Kidney (tissue), 14 donors: ENCODE results near the gene SLC49A3. TPM values are rescaled to one million over a fixed set of nuclear protein-coding genes. Genes with fewer than 3 reads are reported as not detected.
A peak's percentile ranks its signal among the peaks of the same experiment; 100 is the strongest.

Source experiments
- DNase-seq, 5 donors: peaks; one replicate each; pipeline ENCODE4 v3.0.0-alpha.2; 2013 to 2020
- FAIRE-seq: peaks from 2 replicates; lab custom pipeline; 2012; peaks lifted over from hg19 to GRCh38; lab: Jason Lieb, UNC
- H3K27ac ChIP-seq, 2 donors: one replicate each; pipeline ENCODE4 v1.7.0; 2013; ENCODE audit warnings: low read depth in 2 of 2, low read length in 2 of 2, inconsistent platforms in 1 of 2
- H3K27me3 ChIP-seq: one replicate; pipeline ENCODE4 v1.7.1; 2013; ENCODE audit warnings: low read length, inconsistent platforms; ENCODE audit not compliant: control insufficient read depth, insufficient read depth
- H3K36me3 ChIP-seq, 3 donors: one replicate each; pipeline versions ENCODE4 v1.7.0 to v1.7.1; 2013; ENCODE audit warnings: low read length in 3 of 3, control low read depth in 1 of 3, inconsistent platforms in 1 of 3; ENCODE audit not compliant: insufficient read depth in 3 of 3, control insufficient read depth in 2 of 3
- H3K4me1 ChIP-seq, 3 donors: one replicate each; pipeline versions ENCODE4 v1.7.0 to v1.7.1; 2013; ENCODE audit warnings: low read length in 3 of 3, inconsistent platforms in 1 of 3, low read depth in 1 of 3; ENCODE audit not compliant: control insufficient read depth in 2 of 3, insufficient read depth in 2 of 3
- H3K4me3 ChIP-seq, 3 donors: one replicate each; pipeline versions ENCODE4 v1.7.0 to v1.8.1; 2013; ENCODE audit warnings: low read length in 3 of 3, control low read depth in 1 of 3, inconsistent platforms in 1 of 3
- H3K9ac ChIP-seq, 3 donors: one replicate each; pipeline versions ENCODE4 v1.7.0 to v1.7.1; 2013; ENCODE audit warnings: low read length in 3 of 3, control low read depth in 1 of 3, inconsistent platforms in 1 of 3
- H3K9me3 ChIP-seq, 3 donors: one replicate each; pipeline versions ENCODE4 v1.7.0 to v1.7.1; 2013; ENCODE audit warnings: low read length in 3 of 3, control low read depth in 1 of 3, inconsistent platforms in 1 of 3; ENCODE audit not compliant: control insufficient read depth in 2 of 3, insufficient read depth in 1 of 3
- CTCF ChIP-seq: IDR thresholded peaks from 3 replicates; pipeline ENCODE4 v1.5.1; 2012; ENCODE audit warnings: mild to moderate bottlenecking, moderate library complexity, borderline replicate concordance; ENCODE audit not compliant: insufficient read depth; ENCODE audit errors: extremely low read depth
- intact Hi-C: fragments of 100-400 bp; cut with DNase I; formaldehyde crosslinking; loops from one replicate; pipeline ENCODE4 v1.11.1; 2022
- polyA plus RNA-seq: library from polyadenylated mRNA; stranded (reverse); fragments of 350-450 nt; fragmentation: Illumina TruSeq; extraction: RNeasy Lipid Tissue Mini Kit (QIAGEN cat#74804); gene quantifications from one replicate; pipeline ENCODE4 v1.2.3, GENCODE V29; 2014; ENCODE audit warnings: low read depth, low replicate concordance; ENCODE audit not compliant: insufficient read depth
- total RNA-seq: library from RNA; stranded (reverse); fragmentation: NEBNext Ultra II Directional; extraction: Animal tissue kit (Norgen Biotek cat#: 25700); gene quantifications from one replicate; pipeline ENCODE4 v1.2.1, GENCODE V29; 2021
- donor health status: control.
- donor health status: control.
- donor health status: control.
- donor health status: control.
- donor health status: control.
- donor health status: DM: yes; HTN: yes; CAD: no.
- donor health status: Normal renal cell carcinoma (clear cell type).

SLC49A3 gene
- total and polyA plus RNA-seq, 2 donors from 2014 or later: 12.6 to 18.2 TPM

- no peak for TF ChIP-seq CTCF
- intact Hi-C loops: no loop called here
These were observed 33.3 kb downstream of the SLC49A3 start for GRCh38 chr4:655464-656151.

GRCh38 chr4:654871-655463, 34.0 kb downstream of the SLC49A3 start:
- H3K36me3 ChIP-seq: no peaks in the 10 kb centered on the region
- DNase-seq (peak in 2 of 5 donors; percentile 35 to 48), FAIRE-seq (no peak)
- no peak overlapping the region for H3K27ac ChIP-seq
- no peaks in the 10 kb centered on the region for H3K4me1 ChIP-seq
- intact Hi-C loops: no loop called here
- H3K9ac ChIP-seq: no peak overlapping the region
- TF ChIP-seq CTCF: no peak
- no peaks in the 10 kb centered on the region for H3K27me3 ChIP-seq
- H3K4me3 ChIP-seq: no peak overlapping the region
- H3K9me3 ChIP-seq: no peaks in the 10 kb centered on the region

More at GRCh38 chr4:655464-656151, 33.3 kb downstream of the SLC49A3 start:
- Histone ChIP-seq H3K9ac (no peak overlapping the region), H3K4me1 (no peaks in the 10 kb centered on the region), H3K27ac (no peak overlapping the region), H3K4me3 (no peak overlapping the region), H3K9me3 (no peaks in the 10 kb centered on the region), H3K27me3 (no peaks in the 10 kb centered on the region), H3K36me3 (no peaks in the 10 kb centered on the region)
- FAIRE-seq: no peak
- DNase-seq: peak in 2 of 5 donors; percentile 49 to 53

GRCh38 chr4:654503-654845, 34.5 kb downstream of the SLC49A3 start:
- Histone ChIP-seq H3K4me3 (no peak overlapping the region), H3K36me3 (no peaks in the 10 kb centered on the region), H3K9me3 (no peaks in the 10 kb centered on the region), H3K27ac (no peak overlapping the region), H3K27me3 (no peaks in the 10 kb centered on the region), H3K9ac (no peak overlapping the region), H3K4me1 (no peaks in the 10 kb centered on the region)
- DNase-seq (peak in 1 of 5 donors; percentile 67), FAIRE-seq (no peak)
- TF ChIP-seq CTCF: no peak
- intact Hi-C loops: no loop called here
